NB4 (cell line): ENCODE measurements around the gene DIO3.
A peak's percentile ranks its signal among the peaks of the same experiment; 100 is the strongest.

Experiments
- DNase-seq: peaks from one replicate; pipeline ENCODE4 v3.0.0; 2010; ENCODE audit warnings: low read depth
- H3K4me3 ChIP-seq: one replicate; pipeline ENCODE4 v1.5.1; 2011; ENCODE audit warnings: mild to moderate bottlenecking, low read depth, low read length, moderate library complexity
- MYC ChIP-seq: IDR thresholded peaks from 2 replicates; pipeline ENCODE4 v1.6.1; 2011; ENCODE audit warnings: low read depth, low read length
- POLR2A ChIP-seq: IDR thresholded peaks from 2 replicates; pipeline ENCODE4 v1.6.1; 2011; ENCODE audit warnings: mild to moderate bottlenecking; ENCODE audit not compliant: insufficient read length; ENCODE audit errors: extremely low read depth
- TF ChIP-seq, protein P1 (sequence below): IDR thresholded peaks from one replicate; pipeline ENCODE4 v1.5.1; 2012; ENCODE audit warnings: low read depth, low read length
- TF ChIP-seq, protein P2 (sequence below): IDR thresholded peaks from 2 replicates; pipeline ENCODE4 v1.6.1; 2011; ENCODE audit warnings: low read depth, low read length

DIO3 gene

DNA sequence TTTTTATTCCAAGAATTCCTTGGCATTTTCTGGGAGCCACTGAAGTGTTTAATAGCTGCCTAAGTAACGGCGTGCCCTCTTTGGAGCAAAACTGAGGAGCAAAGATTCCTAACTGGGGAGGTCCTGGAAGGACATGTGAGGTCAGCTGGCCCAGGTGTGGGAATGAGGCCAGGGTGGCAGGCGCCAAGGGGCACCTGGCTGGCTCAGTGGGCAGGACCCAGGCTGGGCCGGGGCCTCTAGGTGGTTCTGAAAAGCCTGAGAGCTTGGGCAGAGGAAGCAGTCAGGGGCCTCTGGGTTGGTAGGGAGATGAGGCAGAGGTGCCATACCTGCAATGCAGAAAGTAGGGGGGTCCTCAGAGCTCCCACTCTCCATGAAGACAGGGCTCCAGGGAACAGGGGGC lies 27.1 kb upstream of the DIO3 start:
- DNase-seq = no peak
- H3K4me3 ChIP-seq = no peak overlapping the region
- TF ChIP-seq, protein P1, sequence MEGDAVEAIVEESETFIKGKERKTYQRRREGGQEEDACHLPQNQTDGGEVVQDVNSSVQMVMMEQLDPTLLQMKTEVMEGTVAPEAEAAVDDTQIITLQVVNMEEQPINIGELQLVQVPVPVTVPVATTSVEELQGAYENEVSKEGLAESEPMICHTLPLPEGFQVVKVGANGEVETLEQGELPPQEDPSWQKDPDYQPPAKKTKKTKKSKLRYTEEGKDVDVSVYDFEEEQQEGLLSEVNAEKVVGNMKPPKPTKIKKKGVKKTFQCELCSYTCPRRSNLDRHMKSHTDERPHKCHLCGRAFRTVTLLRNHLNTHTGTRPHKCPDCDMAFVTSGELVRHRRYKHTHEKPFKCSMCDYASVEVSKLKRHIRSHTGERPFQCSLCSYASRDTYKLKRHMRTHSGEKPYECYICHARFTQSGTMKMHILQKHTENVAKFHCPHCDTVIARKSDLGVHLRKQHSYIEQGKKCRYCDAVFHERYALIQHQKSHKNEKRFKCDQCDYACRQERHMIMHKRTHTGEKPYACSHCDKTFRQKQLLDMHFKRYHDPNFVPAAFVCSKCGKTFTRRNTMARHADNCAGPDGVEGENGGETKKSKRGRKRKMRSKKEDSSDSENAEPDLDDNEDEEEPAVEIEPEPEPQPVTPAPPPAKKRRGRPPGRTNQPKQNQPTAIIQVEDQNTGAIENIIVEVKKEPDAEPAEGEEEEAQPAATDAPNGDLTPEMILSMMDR = no peak
- TF ChIP-seq MYC = no peak
- TF ChIP-seq, protein P2, sequence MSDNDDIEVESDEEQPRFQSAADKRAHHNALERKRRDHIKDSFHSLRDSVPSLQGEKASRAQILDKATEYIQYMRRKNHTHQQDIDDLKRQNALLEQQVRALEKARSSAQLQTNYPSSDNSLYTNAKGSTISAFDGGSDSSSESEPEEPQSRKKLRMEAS = no peak
- no peak for TF ChIP-seq POLR2A

GRCh38 chr14:101535232-101535631 lies 26.1 kb upstream of the DIO3 start:
- DNase-seq = peak; percentile 81
- peak; percentile 30; the same call in 1 of the 2 replicates for TF ChIP-seq MYC
- TF ChIP-seq, protein P1 = no peak
- TF ChIP-seq, protein P2 = peak; percentile 35; the same call in 1 of the 2 replicates
- H3K4me3 ChIP-seq = no peak overlapping the region

GRCh38 chr14:101535701-101536207 lies 25.5 kb upstream of the DIO3 start:
- H3K4me3 ChIP-seq = no peak overlapping the region
- peak; percentile 47 for DNase-seq
- TF ChIP-seq, protein P2 = no peak
- TF ChIP-seq, protein P1 = no peak
- TF ChIP-seq POLR2A (no peak), MYC (no peak)

DNA sequence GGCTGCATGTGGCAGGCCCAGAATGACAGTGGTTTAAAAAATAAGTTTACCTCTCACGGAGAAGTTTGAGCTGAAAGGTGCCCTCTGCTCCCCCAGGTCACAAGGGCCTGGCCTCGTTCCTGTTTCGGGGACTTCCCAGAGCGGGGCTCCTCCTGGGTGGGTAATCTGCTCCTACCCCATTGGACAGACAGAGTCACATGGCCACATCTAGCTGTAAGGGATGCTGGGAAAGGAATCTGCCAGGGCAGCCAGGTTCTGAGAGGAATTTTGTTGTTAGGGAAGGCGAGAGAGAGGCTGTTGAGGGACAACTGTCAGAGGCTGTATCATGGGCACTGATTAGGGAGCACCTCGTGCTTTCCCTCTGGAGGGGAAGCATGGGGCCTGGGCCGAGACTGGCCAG lies 24.0 kb upstream of the DIO3 start:
- H3K4me3 ChIP-seq = no peak overlapping the region
- no peak for DNase-seq
- TF ChIP-seq, protein P1 = no peak
- no peak for TF ChIP-seq MYC
- no peak for TF ChIP-seq POLR2A
- TF ChIP-seq, protein P2 = no peak

DNA sequence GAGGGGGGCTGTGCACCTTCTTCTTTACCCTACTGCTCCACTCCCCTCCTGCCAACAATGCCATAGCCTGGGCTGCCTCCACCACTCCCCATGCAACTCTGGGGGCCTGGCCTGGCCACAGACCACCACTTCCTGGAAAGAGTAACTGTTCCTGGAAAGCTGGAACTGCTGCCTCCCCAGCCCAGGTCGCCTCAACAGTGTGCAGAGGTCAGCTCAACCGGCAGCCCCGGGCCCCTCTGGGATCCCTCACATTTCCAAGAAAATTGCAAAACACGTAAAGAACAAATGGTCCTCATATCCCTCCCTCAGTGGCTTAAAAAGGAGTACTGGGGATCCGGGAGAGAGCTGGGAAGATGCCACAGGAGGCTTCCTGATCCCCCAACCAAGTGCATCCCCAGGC lies 22.4 kb upstream of the DIO3 start:
- TF ChIP-seq POLR2A (no peak), MYC (no peak)
- TF ChIP-seq, protein P1 = no peak
- TF ChIP-seq, protein P2 = no peak
- no peak for DNase-seq
- no peak overlapping the region for H3K4me3 ChIP-seq

DNA sequence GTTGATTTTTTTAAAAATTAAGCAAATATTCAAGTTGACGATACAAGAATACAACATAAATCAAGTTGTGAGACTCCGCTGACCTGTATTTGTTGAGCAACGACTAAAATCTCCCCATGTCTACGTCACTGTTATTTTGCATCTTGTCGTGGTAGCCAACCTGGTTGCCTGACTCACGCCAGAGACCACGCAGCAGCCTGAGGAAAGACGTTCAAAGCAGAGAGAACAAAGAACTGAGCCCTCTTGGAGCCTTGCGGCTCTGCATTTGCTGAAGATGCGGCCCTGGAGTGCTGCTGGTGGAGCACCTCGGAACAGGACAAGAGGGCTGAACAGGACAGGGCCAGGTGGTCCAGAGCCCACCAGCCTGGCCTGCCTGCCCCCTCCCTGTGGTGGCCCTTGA lies 21.4 kb upstream of the DIO3 start:
- no peak overlapping the region for H3K4me3 ChIP-seq
- TF ChIP-seq, protein P2 = no peak
- TF ChIP-seq MYC (no peak), POLR2A (no peak)
- TF ChIP-seq, protein P1 = no peak
- no peak for DNase-seq
